ENCODE results near the gene ABCA3. TPM values are rescaled to one million over a fixed set of nuclear protein-coding genes. Genes with fewer than 3 reads are reported as not detected.

Gene ABCA3
- total and polyA plus RNA-seq, 2 donors from 2014 or later = 5.5 to 35.5 TPM

DNA sequence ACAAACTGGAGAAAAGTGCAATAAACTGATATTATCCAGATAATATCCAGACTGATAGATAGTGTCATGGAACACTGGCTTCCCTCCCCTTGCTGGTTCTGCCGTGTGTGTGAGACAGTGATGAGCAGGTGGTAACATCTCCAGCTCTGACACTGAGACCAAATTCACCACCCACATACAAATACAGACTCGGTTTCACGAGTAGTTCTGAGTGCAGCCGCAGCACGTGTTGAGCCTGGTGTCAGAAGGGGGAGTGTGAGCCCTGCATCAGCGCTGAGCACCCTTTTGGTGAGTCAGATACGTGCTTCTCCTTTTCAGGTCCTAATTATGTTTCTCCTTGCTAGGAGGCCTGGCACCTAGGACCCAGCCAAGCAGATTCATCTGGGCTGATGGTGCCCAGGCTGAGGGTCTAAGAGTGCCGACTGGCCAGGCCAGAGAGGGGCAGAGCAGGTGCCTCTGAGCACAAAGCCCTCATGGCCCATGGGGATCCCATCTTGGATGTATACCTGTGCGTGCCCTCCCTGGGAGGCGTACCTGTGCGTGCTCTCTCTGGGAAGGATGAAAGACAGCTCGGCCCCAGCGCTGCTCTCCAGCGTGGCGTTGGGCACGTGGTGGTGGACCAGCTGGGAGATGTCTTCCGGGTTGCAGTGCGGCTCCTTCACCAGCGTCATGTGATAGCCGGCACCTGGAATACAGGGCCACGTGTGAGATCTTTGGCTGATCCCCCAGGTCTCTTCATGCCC is 45.3 kb downstream of the ABCA3 start:
- intact Hi-C loops (cut with DNase I) = no loop called here
- H3K27me3 ChIP-seq (ENCODE audit: control insufficient read depth, insufficient read depth, low read length) = no peaks in the 10 kb centered on the region
- FAIRE-seq (no peak), DNase-seq (peak in 1 of 5 donors; percentile 61)
- H3K9ac ChIP-seq (ENCODE audit: low read length in 3 of 3) = no peak overlapping the region
- H3K4me3 ChIP-seq (ENCODE audit: low read length in 3 of 3) = no peak overlapping the region
- no peaks in the 10 kb centered on the region for H3K9me3 ChIP-seq (ENCODE audit: control insufficient read depth in 2 of 3, insufficient read depth in 1 of 3, low read length in 3 of 3)
- TF ChIP-seq, protein P1, sequence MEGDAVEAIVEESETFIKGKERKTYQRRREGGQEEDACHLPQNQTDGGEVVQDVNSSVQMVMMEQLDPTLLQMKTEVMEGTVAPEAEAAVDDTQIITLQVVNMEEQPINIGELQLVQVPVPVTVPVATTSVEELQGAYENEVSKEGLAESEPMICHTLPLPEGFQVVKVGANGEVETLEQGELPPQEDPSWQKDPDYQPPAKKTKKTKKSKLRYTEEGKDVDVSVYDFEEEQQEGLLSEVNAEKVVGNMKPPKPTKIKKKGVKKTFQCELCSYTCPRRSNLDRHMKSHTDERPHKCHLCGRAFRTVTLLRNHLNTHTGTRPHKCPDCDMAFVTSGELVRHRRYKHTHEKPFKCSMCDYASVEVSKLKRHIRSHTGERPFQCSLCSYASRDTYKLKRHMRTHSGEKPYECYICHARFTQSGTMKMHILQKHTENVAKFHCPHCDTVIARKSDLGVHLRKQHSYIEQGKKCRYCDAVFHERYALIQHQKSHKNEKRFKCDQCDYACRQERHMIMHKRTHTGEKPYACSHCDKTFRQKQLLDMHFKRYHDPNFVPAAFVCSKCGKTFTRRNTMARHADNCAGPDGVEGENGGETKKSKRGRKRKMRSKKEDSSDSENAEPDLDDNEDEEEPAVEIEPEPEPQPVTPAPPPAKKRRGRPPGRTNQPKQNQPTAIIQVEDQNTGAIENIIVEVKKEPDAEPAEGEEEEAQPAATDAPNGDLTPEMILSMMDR (IDR thresholded peaks at IDR 0.05; ENCODE audit: borderline replicate concordance, extremely low read depth, insufficient read depth) = no peak
- peaks cover 0 to 8% (median 0%) of the 10 kb centered on the region in 3 donors for H3K4me1 ChIP-seq (ENCODE audit: control insufficient read depth in 2 of 3, insufficient read depth in 2 of 3, low read depth in 1 of 3, low read length in 3 of 3)
- H3K27ac ChIP-seq (ENCODE audit: low read depth in 2 of 2, low read length in 2 of 2) = no peak overlapping the region
- no peaks in the 10 kb centered on the region for H3K36me3 ChIP-seq (ENCODE audit: control insufficient read depth in 2 of 3, insufficient read depth in 3 of 3, low read length in 3 of 3)

DNA sequence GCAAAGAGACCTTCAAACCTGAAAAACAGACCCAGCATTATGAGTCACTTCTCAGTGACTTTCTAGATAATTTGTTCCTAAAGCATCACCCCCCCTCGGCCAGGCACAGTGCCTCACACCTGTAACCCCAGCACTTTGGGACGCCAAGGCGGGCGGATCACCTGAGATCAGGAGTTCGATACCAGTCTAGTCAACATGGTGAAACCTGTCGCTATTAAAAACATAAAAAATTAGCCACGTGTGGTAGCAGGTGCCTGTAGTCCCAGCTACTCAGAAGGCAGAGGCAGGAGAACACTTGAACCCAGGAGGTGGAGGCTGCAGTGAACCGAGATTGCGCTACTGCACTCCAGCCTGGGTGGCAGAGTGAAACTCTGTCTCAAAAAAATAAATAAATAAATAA is 48.3 kb downstream of the ABCA3 start:
- Histone ChIP-seq H3K4me3 (ENCODE audit: low read length in 3 of 3) (no peak overlapping the region), H3K27me3 (ENCODE audit: control insufficient read depth, insufficient read depth, low read length) (no peaks in the 10 kb centered on the region), H3K4me1 (ENCODE audit: control insufficient read depth in 2 of 3, insufficient read depth in 2 of 3, low read depth in 1 of 3, low read length in 3 of 3) (peaks cover 0 to 8% (median 0%) of the 10 kb centered on the region in 3 donors), H3K36me3 (ENCODE audit: control insufficient read depth in 2 of 3, insufficient read depth in 3 of 3, low read length in 3 of 3) (no peaks in the 10 kb centered on the region), H3K9ac (ENCODE audit: low read length in 3 of 3) (no peak overlapping the region), H3K9me3 (ENCODE audit: control insufficient read depth in 2 of 3, insufficient read depth in 1 of 3, low read length in 3 of 3) (no peaks in the 10 kb centered on the region), H3K27ac (ENCODE audit: low read depth in 2 of 2, low read length in 2 of 2) (no peak overlapping the region)
- intact Hi-C loops (cut with DNase I) = no loop called here
- no peak for DNase-seq
- FAIRE-seq = no peak
- TF ChIP-seq, protein P1 (IDR thresholded peaks at IDR 0.05; ENCODE audit: borderline replicate concordance, extremely low read depth, insufficient read depth) = no peak

DNA sequence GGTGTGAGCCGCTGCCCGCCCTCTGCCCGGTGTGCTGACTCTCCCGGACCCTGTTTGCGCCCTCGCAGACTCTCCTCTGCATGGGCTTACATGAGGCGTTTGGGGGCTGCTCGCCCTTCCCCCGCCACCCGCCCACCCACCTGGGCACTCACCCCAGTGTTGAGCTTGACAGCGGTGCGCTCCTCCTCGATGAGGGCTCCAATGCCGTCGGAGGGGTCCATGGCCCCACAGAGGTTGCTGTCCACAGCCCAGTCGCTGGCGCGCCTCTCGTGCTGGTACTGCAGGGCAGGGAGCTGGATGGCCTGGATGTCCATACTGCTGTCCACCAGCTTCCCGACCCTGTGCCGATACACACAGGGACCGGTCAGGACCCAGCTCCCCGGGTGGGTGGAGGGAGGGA is 51.2 kb downstream of the ABCA3 start:
- FAIRE-seq (no peak), DNase-seq (peak in 1 of 5 donors; percentile 68)
- H3K9me3 ChIP-seq (ENCODE audit: control insufficient read depth in 2 of 3, insufficient read depth in 1 of 3, low read length in 3 of 3) = no peaks in the 10 kb centered on the region
- H3K36me3 ChIP-seq (ENCODE audit: control insufficient read depth in 2 of 3, insufficient read depth in 3 of 3, low read length in 3 of 3) = no peaks in the 10 kb centered on the region
- no peak overlapping the region for H3K27ac ChIP-seq (ENCODE audit: low read depth in 2 of 2, low read length in 2 of 2)
- intact Hi-C loops (cut with DNase I) = no loop called here
- no peaks in the 10 kb centered on the region for H3K4me1 ChIP-seq (ENCODE audit: control insufficient read depth in 2 of 3, insufficient read depth in 2 of 3, low read depth in 1 of 3, low read length in 3 of 3)
- H3K9ac ChIP-seq (ENCODE audit: low read length in 3 of 3) = no peak overlapping the region
- H3K27me3 ChIP-seq (ENCODE audit: control insufficient read depth, insufficient read depth, low read length) = no peaks in the 10 kb centered on the region
- no peak overlapping the region for H3K4me3 ChIP-seq (ENCODE audit: low read length in 3 of 3)
- TF ChIP-seq, protein P1 (IDR thresholded peaks at IDR 0.05; ENCODE audit: borderline replicate concordance, extremely low read depth, insufficient read depth) = no peak
